Central memory CD4-positive, alpha-beta T cell (primary cell): ENCODE data around the gene SHLD2.
"Not testable (repeated sequence)": the region's sequence is repeated elsewhere in the genome, so short reads cannot be mapped to it uniquely, and the experiment has no call there.

ENCODE experiments used
- DNase-seq: peaks from one replicate; pipeline ENCODE4 v3.0.0; 2022

The SHLD2 gene

GRCh38 chr10:87084291-87084782 lies 10.7 kb upstream of the SHLD2 start:
- peak; percentile 72 for DNase-seq

- no peak for DNase-seq
Observed at GRCh38 chr10:87085537-87085936, 9.5 kb upstream of the SHLD2 start.

- no peak for DNase-seq
Observed at GRCh38 chr10:87089746-87090145, 5.3 kb upstream of the SHLD2 start.

GRCh38 chr10:87090779-87091178 lies 4.2 kb upstream of the SHLD2 start:
- DNase-seq, result no peak

- peak; percentile 30 for DNase-seq
Observed at GRCh38 chr10:87092376-87092860, 2.6 kb upstream of the SHLD2 start.

- DNase-seq, result peak; percentile 26
Observed at GRCh38 chr10:87092861-87093631, 2.0 kb upstream of the SHLD2 start.

- DNase-seq, result peak; percentile 55
Observed at GRCh38 chr10:87093632-87094372, 1.2 kb upstream of the SHLD2 start.

- DNase-seq, result peak; percentile 80
Observed at GRCh38 chr10:87095236-87095945, 385 bp downstream of the SHLD2 start.

GRCh38 chr10:87101996-87102395 lies 7.0 kb downstream of the SHLD2 start:
- no peak for DNase-seq

GRCh38 chr10:87104727-87105126 lies 9.7 kb downstream of the SHLD2 start:
- DNase-seq, result not testable (repeated sequence)

- DNase-seq, result no peak
Observed at GRCh38 chr10:87105446-87106124, 10.6 kb downstream of the SHLD2 start.

- not testable (repeated sequence) for DNase-seq
Observed at GRCh38 chr10:87118122-87118521, 23.1 kb downstream of the SHLD2 start.

GRCh38 chr10:87119029-87119428 lies 24.0 kb downstream of the SHLD2 start:
- not testable (repeated sequence) for DNase-seq

- DNase-seq, result not testable (repeated sequence)
Observed at GRCh38 chr10:87123351-87123750, 28.3 kb downstream of the SHLD2 start.

- DNase-seq, result not testable (repeated sequence)
Observed at GRCh38 chr10:87127048-87127447, 32.0 kb downstream of the SHLD2 start.

- not testable (repeated sequence) for DNase-seq
Observed at GRCh38 chr10:87127607-87128156, 32.7 kb downstream of the SHLD2 start.

- DNase-seq, result not testable (repeated sequence)
Observed at GRCh38 chr10:87132176-87132575, 37.2 kb downstream of the SHLD2 start.

GRCh38 chr10:87133936-87134335 lies 38.9 kb downstream of the SHLD2 start:
- not testable (repeated sequence) for DNase-seq

GRCh38 chr10:87134440-87134839 lies 39.4 kb downstream of the SHLD2 start:
- not testable (repeated sequence) for DNase-seq

GRCh38 chr10:87137478-87137877 lies 42.5 kb downstream of the SHLD2 start:
- DNase-seq, result not testable (repeated sequence)

- not testable (repeated sequence) for DNase-seq
Observed at GRCh38 chr10:87142230-87143108, 47.5 kb downstream of the SHLD2 start.
